ENCODE data around the gene S100A5.
"Not testable (repeated sequence)": the region's sequence is repeated elsewhere in the genome, so short reads cannot be mapped to it uniquely, and the experiment has no call there.

S100A5 gene, protein sequence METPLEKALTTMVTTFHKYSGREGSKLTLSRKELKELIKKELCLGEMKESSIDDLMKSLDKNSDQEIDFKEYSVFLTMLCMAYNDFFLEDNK

GRCh38 chr1:153540394-153541361, at the start of gene S100A5:
Gene S100A5, minus strand, starts transcription at chr1:153540934. Its CDS starts 743 bp downstream, at chr1:153540191.
- DNase-seq: peak; percentile 64 to 67

DNA sequence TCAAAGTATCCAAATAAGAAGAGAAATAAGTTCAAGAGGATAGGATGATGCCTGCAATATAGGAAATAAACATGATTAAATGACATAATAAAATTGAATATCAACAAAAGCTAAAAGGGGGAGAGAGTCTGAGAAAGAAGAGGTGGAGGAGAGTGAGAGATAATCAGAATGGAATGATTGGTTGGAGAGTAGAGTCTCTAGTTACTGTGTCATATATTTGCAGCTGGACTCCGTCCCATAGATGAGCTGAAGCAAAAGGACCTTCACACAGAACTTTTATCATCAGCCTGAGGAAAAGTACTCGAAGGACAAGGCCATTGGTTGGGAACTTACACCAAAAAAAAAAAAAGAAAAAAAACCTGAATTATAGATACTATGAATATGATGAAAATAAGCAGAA, 47.7 kb upstream of the S100A5 start:
- no peak for DNase-seq

DNA sequence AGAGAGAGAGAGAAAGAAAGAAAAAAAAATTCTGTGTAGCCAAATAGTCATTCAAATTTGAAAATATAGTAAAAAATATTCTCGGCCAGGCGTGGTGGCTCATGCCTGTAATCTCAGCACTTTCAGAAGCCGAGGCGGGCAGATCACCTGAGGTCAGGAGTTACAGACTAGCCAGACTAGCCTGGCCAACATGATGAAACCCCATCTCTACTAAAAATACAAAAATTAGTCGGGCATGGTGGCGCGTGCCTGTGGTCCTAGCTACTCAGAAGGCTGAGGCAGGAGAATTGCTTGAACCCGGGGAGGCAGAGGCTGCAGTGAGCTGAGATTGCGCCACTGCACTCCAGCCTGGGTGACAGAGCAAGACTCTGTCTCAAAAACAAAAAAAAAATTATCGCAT, 47.3 kb upstream of the S100A5 start:
- not testable (repeated sequence) for DNase-seq

DNA sequence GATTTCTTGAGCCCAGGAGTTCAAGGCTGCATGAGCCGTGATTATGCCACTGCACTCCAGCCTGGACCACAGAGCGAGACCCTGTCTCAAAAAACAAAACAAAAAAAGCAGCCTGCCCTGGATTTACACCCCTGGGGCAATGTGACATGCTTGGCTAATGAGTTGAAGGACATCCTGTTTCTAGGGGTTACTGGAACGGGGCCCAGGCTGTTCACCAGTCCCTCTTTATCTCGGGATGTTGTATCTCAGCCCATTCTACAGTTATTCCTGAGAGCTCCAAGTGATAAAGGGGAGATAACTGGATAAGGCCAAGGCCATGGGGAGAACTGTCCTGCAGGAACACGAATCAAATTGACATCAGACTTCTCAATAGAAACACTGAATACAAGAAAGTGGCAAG, 46.6 kb upstream of the S100A5 start:
- DNase-seq: no peak

GRCh38 chr1:153586347-153586746, 45.6 kb upstream of the S100A5 start:
- no peak for DNase-seq

GRCh38 chr1:153585006-153585405, 44.3 kb upstream of the S100A5 start:
- no peak for DNase-seq

GRCh38 chr1:153583976-153584375, 43.2 kb upstream of the S100A5 start:
- DNase-seq: no peak

DNA sequence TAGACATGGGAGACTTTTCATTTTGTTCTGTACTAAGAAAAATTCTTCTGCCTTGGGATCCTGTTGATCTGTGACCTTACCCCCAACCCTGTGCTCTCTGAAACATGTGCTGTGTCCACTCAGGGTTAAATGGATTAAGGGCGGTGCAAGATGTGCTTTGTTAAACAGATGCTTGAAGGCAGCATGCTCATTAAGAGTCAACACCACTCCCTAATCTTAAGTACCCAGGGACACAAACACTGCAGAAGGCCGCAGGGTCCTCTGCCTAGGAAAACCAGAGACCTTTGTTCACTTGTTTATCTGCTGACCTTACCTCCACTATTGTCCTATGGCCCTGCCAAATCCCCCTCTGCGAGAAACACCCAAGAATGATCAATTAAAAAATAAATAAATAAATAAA, 42.8 kb upstream of the S100A5 start:
- not testable (repeated sequence) for DNase-seq

GRCh38 chr1:153582836-153583235, 42.1 kb upstream of the S100A5 start:
- not testable (repeated sequence) for DNase-seq

DNA sequence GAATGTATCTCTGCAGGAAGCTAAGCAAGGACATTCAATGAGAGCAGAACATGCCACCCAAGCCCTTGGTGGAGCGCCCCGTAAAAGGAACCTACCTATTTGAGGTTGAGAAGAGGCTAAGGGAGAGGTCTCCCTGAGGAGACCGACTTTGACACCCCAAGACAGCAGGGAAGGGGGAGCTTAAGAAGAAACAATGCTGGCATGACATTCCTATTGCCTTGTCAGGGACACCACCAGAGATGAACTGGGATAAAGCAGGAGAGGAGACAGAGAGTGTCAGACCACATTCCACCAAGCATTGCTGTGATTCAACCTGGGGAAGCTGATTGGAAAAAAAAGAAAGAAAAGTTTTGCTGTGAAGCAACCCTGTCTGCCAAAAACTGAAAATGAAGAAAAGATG, 38.2 kb upstream of the S100A5 start:
- no peak for DNase-seq

- DNase-seq: no peak
Observed at GRCh38 chr1:153578490-153578889, 37.8 kb upstream of the S100A5 start.

DNA sequence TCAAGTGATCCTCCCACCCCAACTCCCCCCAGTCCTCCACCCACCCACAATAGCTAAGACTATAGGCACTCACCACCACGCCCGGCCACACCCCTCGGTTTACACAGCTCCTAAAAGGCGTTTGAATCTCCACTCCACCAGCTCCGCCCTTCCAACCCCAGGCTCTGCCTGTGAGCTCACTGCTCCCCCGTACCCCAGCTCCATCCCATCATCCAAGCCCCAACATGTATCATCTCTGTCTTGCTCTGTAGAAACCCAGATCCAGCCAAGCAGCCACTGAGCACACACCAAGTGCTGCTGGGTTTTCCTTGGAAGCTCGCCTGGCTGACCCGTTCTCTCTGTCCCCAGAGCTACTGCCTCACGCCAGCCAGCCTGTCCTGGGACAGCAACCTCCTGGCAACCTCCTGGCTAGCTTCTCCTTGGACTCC, 36.9 kb upstream of the S100A5 start:
- no peak for DNase-seq

DNA sequence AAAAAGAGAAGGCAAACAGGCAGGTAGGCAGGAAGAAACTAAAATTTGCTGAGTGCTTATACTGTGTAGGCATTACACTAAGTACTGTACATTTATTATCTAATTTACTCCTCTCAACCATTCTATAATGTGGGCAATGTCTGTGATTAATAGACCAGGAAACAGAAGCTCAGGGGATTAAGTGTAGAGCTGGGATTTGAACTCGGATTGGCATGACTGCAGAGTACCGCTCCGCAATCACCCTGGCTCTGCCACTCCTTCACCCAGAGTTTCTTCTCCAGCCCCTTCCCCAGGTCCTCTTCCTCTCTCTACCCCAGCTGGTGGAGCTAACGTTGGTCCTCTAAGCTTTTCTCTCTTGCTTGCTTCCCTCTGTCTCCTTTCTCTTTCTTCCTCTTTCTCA, 36.4 kb upstream of the S100A5 start:
- DNase-seq: no peak

- DNase-seq: not testable (repeated sequence)
Observed at GRCh38 chr1:153575497-153575896, 34.8 kb upstream of the S100A5 start.

- not testable (repeated sequence) for DNase-seq
Observed at GRCh38 chr1:153575081-153575491, 34.4 kb upstream of the S100A5 start.

DNA sequence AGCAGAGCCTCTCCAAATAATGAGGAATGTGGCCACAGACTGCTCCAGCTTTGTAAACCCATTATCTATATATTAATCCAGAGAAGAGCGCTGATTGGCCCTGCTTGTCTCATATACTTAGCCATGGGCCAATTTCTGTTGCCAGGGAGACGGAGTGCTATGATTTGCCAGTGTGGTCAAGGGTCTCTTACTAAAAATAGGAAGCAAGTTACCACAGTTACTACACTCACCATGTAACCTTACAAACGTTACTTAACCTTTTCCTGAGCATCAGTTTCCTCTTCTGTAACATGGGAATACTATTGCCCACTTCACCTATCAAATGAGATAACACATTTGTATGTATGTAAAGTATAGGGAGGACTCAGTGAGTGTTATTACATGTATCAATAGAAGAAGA, 32.6 kb upstream of the S100A5 start:
- DNase-seq: no peak

- peak; percentile 78 to 80 for DNase-seq
Observed at GRCh38 chr1:153572569-153573015, 31.9 kb upstream of the S100A5 start.

DNA sequence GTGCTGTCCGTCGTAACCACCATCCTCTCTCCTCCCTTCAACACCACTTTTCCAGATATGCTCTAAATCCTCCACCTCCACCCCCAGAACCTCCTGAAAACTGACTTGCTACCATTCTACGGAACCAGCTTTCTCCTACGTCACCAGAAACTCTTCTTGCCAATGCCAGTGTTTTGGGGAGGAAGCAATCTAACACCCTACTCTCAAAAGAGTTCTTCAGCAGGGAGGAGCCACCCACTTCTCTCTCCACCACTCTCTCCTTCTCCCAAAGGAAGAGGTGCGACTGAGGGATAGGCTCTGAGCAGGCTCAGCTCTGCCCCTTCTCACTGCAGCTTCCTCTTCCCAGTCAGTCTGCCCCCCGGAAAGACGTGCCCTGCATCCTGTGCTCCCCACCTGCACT, 31.0 kb upstream of the S100A5 start:
- no peak for DNase-seq

DNA sequence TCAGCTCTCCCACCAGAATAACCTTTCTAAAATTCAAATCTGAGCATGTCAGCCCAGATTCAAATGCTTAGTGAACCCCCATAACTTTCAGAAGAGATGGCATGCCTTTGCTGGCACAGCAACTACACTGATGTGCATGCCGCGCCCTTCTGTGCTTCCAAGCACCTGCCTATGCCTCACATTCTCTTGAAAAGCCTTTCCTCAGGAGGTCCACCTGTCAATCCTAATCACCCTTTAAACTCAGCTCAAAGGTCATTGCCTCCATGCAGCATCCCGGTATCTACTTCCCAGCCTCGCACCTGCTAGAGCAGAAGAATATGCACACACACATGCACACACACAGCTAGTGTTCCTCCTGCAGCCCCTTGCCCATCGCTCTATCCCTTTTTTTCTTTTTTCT, 30.1 kb upstream of the S100A5 start:
- no peak for DNase-seq

DNA sequence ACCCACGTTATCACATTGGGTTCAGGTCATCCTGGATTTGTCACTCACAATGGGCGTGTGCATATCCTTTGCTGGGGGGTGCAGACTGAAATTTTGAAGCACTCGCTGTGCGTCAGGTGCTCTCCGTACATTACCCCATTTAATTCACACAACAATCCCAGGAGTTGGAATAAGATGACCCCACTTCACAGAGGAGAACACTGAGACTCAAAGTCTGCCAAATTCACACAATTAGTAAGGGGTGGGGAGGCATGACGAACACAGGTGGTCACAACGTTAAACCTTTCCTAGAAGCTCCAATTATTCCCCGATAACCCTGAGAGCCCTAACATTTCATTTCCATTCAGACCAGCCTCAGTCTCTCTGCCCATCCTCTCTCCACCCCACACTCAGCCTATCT, 28.7 kb upstream of the S100A5 start:
- no peak for DNase-seq

DNA sequence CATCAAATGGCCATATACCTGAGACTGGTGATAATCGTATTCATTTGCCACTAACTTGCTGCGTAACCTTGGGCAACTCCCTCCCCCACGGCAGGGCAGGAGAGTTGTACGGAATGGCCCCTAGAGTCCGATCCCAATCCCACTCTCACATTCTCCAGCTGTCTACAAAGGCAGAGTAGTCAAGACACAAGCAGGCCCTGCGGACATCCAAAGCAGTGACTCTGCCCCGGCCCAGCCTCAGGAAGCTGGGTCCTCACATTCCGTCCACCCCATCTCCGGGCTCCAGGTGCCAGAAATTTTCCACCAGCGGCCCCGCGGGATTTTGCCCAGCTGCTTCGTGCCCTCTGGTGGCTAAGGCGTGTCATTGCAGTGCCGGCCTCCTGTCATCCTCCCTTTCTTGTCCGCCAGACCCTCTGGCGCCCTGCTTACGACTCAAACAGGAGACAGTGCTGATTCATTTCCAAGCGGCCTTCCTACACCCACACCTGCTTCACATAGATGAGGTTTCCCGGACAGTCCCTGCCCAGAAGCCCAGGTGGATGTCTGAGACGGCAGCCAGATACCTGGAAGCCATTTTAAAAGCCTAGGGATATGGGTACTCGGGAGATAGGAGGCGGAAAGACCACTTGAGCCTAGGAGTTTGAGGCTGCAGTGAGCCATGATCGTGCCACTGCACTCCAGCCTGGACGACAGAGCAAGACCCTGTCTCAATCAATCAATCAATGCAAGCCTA, 27.8 kb upstream of the S100A5 start:
- DNase-seq: peak; percentile 93 to 94

DNA sequence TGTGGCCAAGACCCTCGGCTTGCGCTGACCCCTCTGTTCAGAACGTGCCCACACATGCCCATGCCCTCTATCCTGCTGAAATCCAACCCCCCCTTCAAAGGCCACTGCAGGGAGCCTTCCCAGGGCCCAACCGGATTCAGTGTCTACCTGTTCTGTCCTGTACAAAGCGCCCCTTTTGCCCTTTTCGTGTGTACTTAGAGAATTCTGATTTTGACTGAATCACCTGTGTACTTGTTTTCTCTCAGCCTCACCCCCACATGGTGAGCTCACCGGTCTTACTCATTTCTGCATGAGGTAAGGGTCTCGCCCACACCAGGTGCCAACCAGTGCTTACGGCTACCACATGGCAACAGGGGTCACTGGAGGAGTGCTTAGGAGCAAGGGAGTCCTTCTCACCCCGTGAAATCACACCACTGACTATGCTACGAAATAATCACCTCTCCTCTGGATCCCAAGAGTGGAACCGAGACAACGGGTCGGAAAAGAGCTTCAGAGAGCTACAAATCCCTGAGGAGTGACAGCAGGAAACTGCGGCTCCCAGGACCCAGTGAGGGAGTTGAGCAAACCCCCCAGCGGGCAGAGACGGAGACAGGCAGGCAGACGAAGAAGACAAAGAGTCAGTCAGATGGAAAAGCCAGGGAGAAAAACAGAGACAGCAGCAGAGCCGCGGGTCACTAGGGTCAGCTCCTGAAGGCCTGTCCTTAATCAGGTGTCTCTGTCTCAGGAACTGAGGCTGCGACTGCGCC, 27.1 kb upstream of the S100A5 start:
- DNase-seq: peak; percentile 79 to 82
